Thymus (tissue), 11 donors: ENCODE data around the gene MRPL49. TPM values are rescaled to one million over a fixed set of nuclear protein-coding genes. Genes with fewer than 3 reads are reported as not detected.
A peak's percentile ranks its signal among the peaks of the same experiment; 100 is the strongest.

ENCODE experiments used
- DNase-seq, 9 donors: peaks; one replicate each; pipeline ENCODE4 v3.0.0-alpha.2; 2013; ENCODE audit warnings: low spot score in 9 of 9, low read depth in 6 of 9, missing footprints in 1 of 9
- H3K27ac ChIP-seq, 2 donors: one replicate each; pipeline ENCODE4 v1.5.1; 2013; ENCODE audit warnings: control low read depth in 1 of 2, low read depth in 1 of 2, low read length in 1 of 2, mild to moderate bottlenecking in 1 of 2, moderate library complexity in 1 of 2
- H3K27me3 ChIP-seq, 2 donors: one replicate each; pipeline ENCODE4 v1.5.1; 2013; ENCODE audit warnings: low read length in 1 of 2; ENCODE audit not compliant: control insufficient read depth in 2 of 2, insufficient read depth in 1 of 2
- H3K36me3 ChIP-seq, 2 donors: one replicate each; pipeline ENCODE4 v1.5.1; 2013; ENCODE audit warnings: low read length in 1 of 2, mild to moderate bottlenecking in 1 of 2, moderate library complexity in 1 of 2; ENCODE audit not compliant: control insufficient read depth in 2 of 2, insufficient read depth in 2 of 2
- H3K4me1 ChIP-seq, 2 donors: one replicate each; pipeline ENCODE4 v1.5.1; 2013; ENCODE audit warnings: low read length in 2 of 2; ENCODE audit not compliant: control insufficient read depth in 2 of 2, insufficient read depth in 2 of 2
- H3K4me3 ChIP-seq, 2 donors: one replicate each; pipeline ENCODE4 v1.5.1; 2013; ENCODE audit warnings: low read length in 2 of 2, control low read depth in 1 of 2, mild to moderate bottlenecking in 1 of 2
- H3K9me3 ChIP-seq, 2 donors: one replicate each; pipeline ENCODE4 v1.5.1; 2013; ENCODE audit warnings: low read length in 1 of 2, mild to moderate bottlenecking in 1 of 2; ENCODE audit not compliant: control insufficient read depth in 2 of 2, insufficient read depth in 1 of 2
- WGBS: extraction: QIAGEN DNeasy Blood & Tissue Kit; methylation state at CpG from one replicate; pipeline ENCODE4 v1.1.7; 2013; 5-methylcytosine and 5-hydroxymethylcytosine counted together
- polyA plus RNA-seq: library from polyadenylated mRNA; stranded (reverse); fragments of 200-250 nt; gene quantifications from one replicate; pipeline ENCODE4 v1.2.3, GENCODE V29; 2013
- total RNA-seq: library from RNA; stranded (reverse); fragments of 120-200 nt; gene quantifications from one replicate; pipeline ENCODE4 v1.2.4, GENCODE V29; 2013
- donor health status: healthy.

MRPL49 gene
- total and polyA plus RNA-seq, 2 donors: 36.2 to 42.3 TPM

DNA sequence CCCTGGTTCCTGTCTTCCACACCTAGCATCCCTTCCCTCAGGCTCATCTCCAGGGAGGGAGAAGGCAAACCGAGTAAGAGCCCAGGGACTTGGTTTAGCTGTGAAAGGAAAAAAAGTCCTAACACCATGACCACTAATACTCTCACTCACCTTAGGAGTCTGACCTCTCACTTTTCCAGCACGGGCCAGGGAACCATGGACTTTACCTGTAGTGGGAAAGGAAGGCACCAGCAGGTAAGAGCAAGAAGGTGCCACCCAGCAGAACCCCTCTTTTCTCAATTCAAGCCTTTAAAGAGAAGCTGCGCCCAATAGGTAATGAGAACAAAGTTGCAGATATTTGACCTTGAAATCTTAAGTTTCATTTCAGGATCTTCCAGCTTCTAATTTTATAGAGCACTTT is 1.3 kb upstream of the MRPL49 start:
- H3K4me3 ChIP-seq: peak overlapping the region; percentile 71 to 81
- H3K9me3 ChIP-seq: peaks cover 0 to 3% of the 10 kb centered on the region in 2 donors
- peaks cover 17 to 38% of the 10 kb centered on the region in 2 donors for H3K4me1 ChIP-seq
- H3K27me3 ChIP-seq: no peaks in the 10 kb centered on the region
- H3K36me3 ChIP-seq: peaks cover 38 to 59% of the 10 kb centered on the region in 2 donors
- H3K27ac ChIP-seq: peak overlapping the region in 1 of 2 donors; percentile 92
- DNase-seq: no peak
- 96% methylated on average over 3 of the region's 3 CpGs for WGBS

DNA sequence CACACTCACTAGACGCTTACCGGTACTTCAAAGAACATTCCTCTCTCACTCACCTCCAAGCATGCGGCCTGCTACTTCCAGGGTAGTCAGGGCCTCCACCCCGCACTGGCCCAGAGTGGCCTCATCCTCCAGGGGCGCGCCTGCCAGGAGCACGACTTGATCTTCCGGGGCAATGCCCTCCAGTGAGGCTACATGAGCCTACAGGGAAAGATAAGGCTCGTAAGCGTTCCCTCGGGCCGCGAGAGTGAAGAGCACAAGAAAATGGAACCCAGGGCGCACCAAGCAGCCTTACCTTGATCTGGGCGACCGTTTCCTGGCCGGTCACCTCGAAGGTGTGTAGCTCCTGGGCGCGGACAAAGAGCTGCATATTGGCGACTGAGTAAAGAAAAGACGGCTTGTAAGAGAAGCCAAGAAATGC is 665 bp upstream of the MRPL49 start:
- H3K4me1 ChIP-seq: peaks cover 14 to 31% of the 10 kb centered on the region in 2 donors

GRCh38 chr11:65124480-65125196 is 2.5 kb downstream of the MRPL49 start:
- no peaks in the 10 kb centered on the region for H3K27me3 ChIP-seq
- H3K36me3 ChIP-seq: peaks cover 65 to 76% of the 10 kb centered on the region in 2 donors
- peaks cover 10 to 24% of the 10 kb centered on the region in 2 donors for H3K4me1 ChIP-seq
- H3K4me3 ChIP-seq: no peak overlapping the region
- no peak for DNase-seq
- H3K27ac ChIP-seq: no peak overlapping the region
- WGBS: 99% methylated on average over 5 of the region's 5 CpGs
- no peaks in the 10 kb centered on the region for H3K9me3 ChIP-seq

More for the DNA sequence above, 665 bp upstream of the MRPL49 start:
- H3K27me3 ChIP-seq: no peaks in the 10 kb centered on the region
- H3K27ac ChIP-seq: peak overlapping the region; percentile 92 to 93
- peaks cover 43 to 59% of the 10 kb centered on the region in 2 donors for H3K36me3 ChIP-seq
- H3K9me3 ChIP-seq: peaks cover 0 to 3% of the 10 kb centered on the region in 2 donors
- peak overlapping the region; percentile 71 to 81 for H3K4me3 ChIP-seq
- DNase-seq: no peak
- 4% methylated on average over 22 of the region's 22 CpGs for WGBS

GRCh38 chr11:65125197-65126056 is 3.3 kb downstream of the MRPL49 start:
- H3K4me1 ChIP-seq: peaks cover 10 to 21% of the 10 kb centered on the region in 2 donors
- peaks cover 65 to 76% of the 10 kb centered on the region in 2 donors for H3K36me3 ChIP-seq
- H3K27ac ChIP-seq: no peak overlapping the region
- H3K4me3 ChIP-seq: no peak overlapping the region
- H3K27me3 ChIP-seq: no peaks in the 10 kb centered on the region
- 97% methylated on average over 12 of the region's 12 CpGs for WGBS
- no peak for DNase-seq
- no peaks in the 10 kb centered on the region for H3K9me3 ChIP-seq

GRCh38 chr11:65126624-65127274 is 4.6 kb downstream of the MRPL49 start:
- H3K4me3 ChIP-seq: no peak overlapping the region
- DNase-seq: no peak
- H3K36me3 ChIP-seq: peaks cover 73 to 76% of the 10 kb centered on the region in 2 donors
- no peaks in the 10 kb centered on the region for H3K27me3 ChIP-seq
- H3K4me1 ChIP-seq: peaks cover 5 to 10% of the 10 kb centered on the region in 2 donors
- H3K27ac ChIP-seq: no peak overlapping the region
- 97% methylated on average over 6 of the region's 6 CpGs for WGBS
- no peaks in the 10 kb centered on the region for H3K9me3 ChIP-seq

- DNase-seq: no peak
- Histone ChIP-seq H3K36me3 (peaks cover 82 to 85% of the 10 kb centered on the region in 2 donors), H3K27ac (no peak overlapping the region), H3K9me3 (no peaks in the 10 kb centered on the region), H3K27me3 (no peaks in the 10 kb centered on the region), H3K4me3 (no peak overlapping the region), H3K4me1 (peaks cover 5 to 12% of the 10 kb centered on the region in 2 donors)
- 97% methylated on average over 12 of the region's 12 CpGs for WGBS
These were observed 5.5 kb downstream of the MRPL49 start for GRCh38 chr11:65127473-65128181.

DNA sequence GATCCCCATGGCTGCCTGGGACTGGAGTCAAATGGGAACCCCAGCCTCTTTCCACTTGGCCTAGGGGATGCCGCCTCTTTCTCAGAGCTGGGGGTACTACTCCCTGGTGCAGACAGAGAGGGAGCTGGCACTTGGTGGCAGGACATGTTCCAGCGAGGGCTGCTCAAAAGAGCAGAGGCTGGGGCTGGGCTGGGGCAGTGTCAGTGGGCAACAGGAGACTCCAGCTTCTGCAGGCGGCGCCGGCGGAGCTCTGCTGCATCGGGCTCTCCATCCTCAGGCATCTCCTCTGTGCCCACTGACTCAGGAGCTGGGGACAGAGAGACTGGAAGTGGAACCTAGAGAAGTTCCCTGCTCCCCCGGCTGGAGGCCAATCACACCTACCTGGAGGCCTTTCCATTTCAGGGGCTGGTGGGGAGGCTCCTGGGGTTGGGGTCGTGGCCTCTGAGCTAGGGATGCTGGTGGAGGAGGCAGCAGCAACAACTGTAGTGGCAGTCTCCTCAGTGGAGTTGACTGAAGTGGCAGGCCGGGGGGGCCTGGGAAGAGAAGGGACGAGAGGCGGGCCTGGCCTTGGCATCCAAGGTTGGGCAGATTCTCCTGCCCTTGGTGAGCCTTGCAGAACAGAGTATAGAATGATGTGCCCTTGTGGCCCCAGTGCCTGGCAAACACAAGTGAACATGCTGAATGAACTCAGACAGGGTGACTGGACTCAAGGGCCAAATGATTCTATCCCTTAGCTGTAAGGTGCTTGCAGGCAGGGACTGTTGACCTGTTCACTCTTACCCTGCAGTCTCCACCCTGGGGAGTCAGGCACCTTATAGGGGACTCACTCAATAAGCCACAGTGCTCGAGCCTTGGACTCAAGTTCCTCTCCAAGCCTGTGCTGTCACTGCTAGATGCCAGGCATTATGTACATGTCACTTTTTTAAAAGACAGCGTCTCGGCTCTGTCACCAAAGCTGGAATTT is 6.3 kb downstream of the MRPL49 start:
- Histone ChIP-seq H3K27me3 (no peaks in the 10 kb centered on the region), H3K9me3 (no peaks in the 10 kb centered on the region), H3K27ac (no peak overlapping the region), H3K36me3 (peaks cover 82 to 88% of the 10 kb centered on the region in 2 donors), H3K4me3 (no peak overlapping the region), H3K4me1 (peaks cover 3 to 14% of the 10 kb centered on the region in 2 donors)
- WGBS: 97% methylated on average over 15 of the region's 15 CpGs
- DNase-seq: no peak
